HG02623 (cell line): ENCODE results near the gene FRY.

ENCODE experiments used
- ATAC-seq: cut with Tn5 transposase; IDR thresholded peaks from one replicate; pipeline ENCODE4 v1.9.1; 2021; ENCODE audit warnings: moderate library complexity; ENCODE audit not compliant: unreplicated experiment

FRY gene

GRCh38 chr13:32164622-32165268 lies 133.2 kb downstream of the FRY start:
- peak; percentile 64 for ATAC-seq

DNA sequence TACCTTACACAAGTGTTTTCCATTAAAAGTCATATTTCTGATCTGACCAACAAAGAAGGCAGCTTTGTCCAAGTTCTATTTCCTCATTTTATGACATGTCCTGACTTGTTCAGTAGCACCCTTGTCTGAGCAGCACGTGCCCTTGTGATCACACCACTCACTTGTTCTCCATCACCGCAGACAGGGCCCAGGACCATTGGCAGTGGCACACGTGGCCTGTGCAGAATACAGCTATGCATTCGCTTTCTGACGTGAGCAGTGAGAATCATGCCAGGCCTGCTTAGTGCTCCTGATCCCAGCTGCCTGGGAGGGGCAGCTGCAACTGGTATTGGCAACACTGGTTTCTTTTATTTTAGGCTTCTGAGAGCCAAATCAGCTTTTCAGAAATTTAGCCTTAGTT lies 134.2 kb downstream of the FRY start:
- ATAC-seq: no peak

GRCh38 chr13:32168131-32168530 lies 136.6 kb downstream of the FRY start:
- ATAC-seq: no peak

DNA sequence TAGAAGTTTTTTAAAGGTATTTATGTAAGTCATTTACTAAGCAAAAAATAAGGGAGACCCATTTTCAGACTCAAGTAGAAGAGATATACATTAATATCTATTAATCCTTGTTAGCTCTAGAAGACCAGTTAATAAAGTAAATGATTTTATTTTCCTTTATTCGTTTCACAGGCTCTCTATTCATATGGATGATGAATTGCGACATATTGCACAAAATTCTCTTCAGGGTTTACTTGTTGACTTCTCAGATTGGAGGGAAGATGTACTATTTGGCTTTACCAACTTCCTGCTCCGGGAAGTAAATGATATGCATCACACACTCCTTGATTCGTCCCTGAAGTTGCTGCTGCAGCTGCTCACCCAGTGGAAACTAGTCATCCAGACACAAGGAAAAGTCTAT lies 139.3 kb downstream of the FRY start:
- ATAC-seq: no peak

DNA sequence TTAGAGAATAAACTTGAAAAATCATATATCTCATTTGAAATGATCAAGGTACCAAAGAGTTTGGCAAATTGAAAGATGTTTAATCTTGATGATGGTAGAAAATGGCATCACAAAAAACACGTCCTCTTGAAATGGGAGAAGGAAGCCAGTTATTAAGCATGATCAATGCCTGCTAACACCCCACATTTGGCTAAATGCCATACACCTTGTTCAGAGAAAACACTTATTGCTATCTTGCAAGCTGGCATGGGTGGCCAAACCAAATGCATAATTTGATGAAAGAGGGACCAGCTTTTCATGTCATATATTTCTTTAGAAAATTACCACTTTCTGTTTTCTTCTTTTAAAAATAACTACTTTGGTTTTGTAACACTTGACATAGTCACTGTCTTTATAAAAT lies 142.3 kb downstream of the FRY start:
- ATAC-seq: no peak

DNA sequence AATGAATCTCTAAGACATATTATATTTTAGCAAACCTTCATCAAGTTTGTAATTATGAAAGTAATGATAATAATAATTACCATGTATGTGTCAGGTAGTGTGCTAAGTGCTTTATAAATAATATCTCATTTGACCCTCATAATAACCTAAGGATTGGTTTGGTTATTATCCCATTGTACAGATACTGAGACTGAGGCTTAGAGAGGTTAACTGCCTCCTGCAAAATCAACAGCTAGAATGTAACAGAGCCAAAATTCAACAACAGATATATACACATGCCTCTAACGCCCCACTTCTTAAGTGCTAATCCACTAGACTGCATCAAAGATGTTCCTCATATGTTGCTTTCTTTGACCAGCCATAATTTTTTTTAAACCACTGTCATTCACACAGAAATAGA lies 142.8 kb downstream of the FRY start:
- no peak for ATAC-seq

DNA sequence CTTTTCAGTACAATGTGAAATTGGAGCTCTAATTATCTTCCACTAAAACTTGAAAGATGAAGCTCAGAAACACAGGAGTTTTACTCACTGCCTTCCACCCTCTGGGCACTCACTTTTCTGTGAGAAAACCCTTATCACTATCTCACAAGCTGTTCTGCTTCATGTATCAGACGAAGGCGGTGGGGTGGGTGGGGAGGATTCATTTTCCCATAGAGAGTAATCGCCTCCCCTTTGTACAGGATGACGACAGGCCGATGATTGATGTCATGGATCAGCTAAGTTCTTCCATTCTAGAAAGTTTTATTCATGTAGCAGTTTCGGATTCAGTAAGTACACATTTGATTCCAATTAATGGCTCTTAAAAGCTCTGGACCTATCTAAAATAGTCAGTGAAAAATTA lies 143.7 kb downstream of the FRY start:
- no peak for ATAC-seq

- ATAC-seq: no peak
Observed at GRCh38 chr13:32175943-32176342, 144.4 kb downstream of the FRY start.

GRCh38 chr13:32176696-32177095 lies 145.1 kb downstream of the FRY start:
- no peak for ATAC-seq

- no peak for ATAC-seq
Observed at GRCh38 chr13:32178763-32179162, 147.2 kb downstream of the FRY start.

DNA sequence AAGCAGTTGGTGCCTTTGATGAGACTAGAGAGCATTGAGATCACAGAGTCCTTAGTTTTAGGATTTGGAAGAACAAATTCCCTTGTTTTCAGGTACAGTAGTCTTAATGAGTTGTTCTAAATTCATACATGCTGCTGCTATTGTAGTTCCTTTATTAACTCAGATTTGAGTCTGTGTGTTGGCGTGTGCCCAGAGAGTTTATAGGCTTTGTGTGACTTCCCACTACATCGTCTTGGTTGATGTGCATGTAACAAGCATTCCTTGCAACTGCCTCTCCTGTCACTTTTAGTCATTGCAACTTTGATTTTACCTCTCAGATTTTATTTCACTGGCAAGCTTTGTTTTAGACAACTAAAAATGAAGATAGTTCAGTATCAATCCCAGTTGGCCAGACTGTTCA lies 148.1 kb downstream of the FRY start:
- no peak for ATAC-seq

- ATAC-seq: no peak
Observed at GRCh38 chr13:32187651-32188050, 156.1 kb downstream of the FRY start.

- no peak for ATAC-seq
Observed at GRCh38 chr13:32191452-32191998, 160.0 kb downstream of the FRY start.

GRCh38 chr13:32195713-32196112 lies 164.1 kb downstream of the FRY start:
- ATAC-seq: no peak

- no peak for ATAC-seq
Observed at GRCh38 chr13:32199168-32199567, 167.6 kb downstream of the FRY start.

DNA sequence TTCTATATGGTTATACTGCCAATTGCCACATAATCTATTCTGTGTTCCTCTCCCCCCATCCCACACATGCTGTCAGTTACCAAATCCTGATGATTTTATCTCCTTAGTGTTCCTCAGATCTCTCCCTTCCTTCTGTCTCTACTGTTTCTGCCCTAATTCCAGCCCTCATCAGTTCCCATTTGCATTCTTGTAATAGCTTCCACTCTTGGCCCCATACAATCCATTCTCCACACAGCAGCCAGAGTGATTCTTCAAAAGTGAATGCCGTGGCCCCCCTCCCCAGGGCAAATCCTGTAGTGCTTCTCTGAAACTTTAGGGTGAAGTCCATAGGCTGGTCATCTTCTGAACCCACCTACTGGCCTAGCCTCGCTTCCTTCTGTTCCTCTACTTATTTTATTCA lies 169.2 kb downstream of the FRY start:
- ATAC-seq: no peak

DNA sequence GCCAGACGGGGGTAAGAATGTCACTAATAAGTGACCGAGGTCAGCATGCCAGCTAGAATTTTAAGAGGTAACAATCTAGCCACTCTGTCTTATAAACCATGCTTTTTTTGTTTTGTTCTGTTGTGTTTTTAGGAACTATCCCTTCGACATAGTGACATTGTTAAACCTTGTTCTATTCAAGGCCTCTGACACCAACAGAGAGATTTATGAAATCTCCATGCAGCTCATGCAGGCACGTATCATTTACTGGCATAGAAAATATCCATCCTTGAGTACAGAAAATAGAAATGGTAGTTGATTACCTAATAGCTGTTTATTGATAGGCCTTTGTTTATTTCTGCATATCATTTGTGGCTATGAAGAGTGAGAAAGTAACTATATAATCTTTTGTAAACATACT lies 170.2 kb downstream of the FRY start:
- no peak for ATAC-seq

GRCh38 chr13:32202268-32202667 lies 170.7 kb downstream of the FRY start:
- ATAC-seq: no peak

DNA sequence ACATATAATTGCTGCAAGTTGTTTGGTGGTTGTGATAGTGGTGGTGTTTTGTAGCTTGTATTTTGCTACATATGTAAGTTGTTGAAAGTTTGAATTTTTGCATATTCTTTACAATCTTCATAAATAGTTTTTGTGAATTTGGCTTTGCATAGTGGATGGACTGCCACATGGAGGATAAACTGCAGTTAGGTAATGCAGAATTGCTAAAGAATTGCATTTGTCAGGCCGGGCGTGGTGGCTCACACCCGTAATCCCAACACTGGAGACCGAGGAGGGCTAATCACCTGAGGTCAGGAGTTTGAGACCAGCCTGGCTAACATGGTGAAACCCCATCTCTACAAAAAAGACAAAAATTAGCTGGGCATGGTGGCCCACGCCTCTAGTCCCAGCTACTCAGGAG lies 171.6 kb downstream of the FRY start:
- no peak for ATAC-seq

DNA sequence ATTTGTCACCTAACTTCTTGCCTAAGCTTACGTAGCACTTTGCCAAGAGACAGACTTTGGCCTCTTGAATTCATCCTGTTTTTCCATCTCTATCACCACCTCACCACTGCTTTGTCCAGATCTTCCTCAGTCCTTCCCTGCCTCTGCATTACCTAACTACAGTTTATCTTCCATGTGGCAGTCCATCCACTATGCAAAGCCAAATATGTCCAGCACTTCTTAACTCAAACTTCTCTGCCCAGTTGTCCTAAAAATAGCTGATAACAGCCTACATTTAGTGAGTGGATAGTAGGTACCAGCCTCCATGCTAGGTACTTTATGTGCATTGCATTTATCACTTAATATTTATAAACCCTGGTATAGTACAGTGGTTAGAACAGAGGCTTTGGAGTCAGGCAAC lies 172.2 kb downstream of the FRY start:
- no peak for ATAC-seq

DNA sequence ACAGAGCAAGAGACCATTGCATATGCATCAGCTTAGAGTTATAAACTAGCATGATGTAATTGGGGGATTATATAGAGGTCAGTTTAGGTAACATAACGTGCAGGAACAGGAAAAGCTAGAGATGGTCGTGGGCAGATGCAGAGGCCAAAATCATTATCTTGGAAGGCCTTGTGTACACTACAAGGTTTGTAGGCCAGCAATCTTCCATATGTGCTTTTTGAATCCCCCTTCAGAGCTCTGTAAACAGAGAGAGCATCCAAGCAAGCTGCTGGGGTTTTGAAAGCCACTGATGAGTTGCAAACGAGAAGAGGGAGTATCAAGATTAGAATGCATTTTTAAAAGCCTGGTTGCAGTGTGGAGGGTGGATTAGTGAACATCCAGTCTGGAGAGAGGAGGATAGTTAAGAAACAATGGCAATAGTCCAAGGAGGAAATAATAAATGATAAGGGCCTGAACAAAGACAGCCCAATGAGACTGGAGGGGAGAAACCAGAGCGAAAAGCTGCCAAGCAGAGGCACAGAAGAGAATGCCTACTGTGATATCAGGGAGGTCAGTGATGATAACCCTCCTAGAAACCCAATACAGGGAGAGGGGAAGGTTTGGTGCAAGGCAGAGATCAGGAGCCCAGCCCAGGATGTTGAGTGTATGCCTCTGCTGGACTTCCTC lies 174.0 kb downstream of the FRY start:
- ATAC-seq: no peak

DNA sequence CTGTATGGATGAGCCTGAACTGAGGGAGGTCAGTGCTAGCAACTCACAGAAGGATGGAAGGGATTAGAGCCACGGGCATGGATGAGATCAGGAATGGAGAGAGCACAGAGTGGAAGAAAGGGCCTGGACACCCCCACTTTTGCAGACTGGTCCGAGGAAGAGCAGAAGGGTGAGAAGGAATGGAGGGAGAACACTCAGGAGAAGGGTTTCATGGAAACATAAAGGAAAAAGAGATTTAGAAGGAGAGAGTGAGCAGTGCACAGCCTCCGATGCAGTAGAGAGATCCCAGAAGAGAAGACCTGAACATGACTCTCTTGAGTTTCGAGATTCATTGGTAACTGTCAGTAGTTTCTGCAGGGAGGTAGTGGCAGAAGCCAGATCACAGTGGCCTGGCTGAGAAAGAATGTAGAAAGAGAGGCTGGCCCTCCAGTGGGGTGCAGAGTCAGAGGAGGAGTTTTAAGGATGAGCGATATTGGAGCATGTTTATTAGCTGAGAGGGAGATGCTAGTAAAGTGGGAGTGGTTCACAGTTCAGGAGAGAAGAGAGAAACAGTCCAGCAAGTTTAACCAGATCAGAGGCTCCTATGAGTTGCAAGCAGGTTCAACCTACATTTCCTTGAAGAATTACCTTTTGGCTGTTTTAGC lies 174.6 kb downstream of the FRY start:
- ATAC-seq: no peak
